ENCODE results near the gene KCNQ1.

KCNQ1 gene

DNA sequence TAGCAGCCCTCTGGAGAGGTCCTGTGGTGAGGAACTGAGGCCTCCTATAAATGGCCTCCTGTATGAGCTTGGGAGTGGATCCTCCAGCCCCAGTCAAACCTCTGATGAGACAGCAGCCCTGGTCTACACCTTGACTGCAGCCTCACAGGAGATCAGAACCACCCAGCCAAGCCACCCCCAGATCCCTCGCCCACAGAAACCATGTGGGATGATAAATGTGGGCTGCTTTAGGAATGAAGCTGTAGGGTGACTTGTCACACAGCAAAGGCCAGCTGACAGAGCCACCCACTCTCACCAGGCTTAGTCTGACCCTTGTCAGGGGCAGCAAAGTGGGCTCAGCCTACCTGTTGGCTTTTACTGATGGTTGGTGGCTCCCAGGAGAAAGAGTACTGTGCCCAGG lies 261.5 kb downstream of the KCNQ1 start:
- DNase-seq (ENCODE audit: insufficient read length, low spot score): no peak
- FAIRE-seq: no peak

DNA sequence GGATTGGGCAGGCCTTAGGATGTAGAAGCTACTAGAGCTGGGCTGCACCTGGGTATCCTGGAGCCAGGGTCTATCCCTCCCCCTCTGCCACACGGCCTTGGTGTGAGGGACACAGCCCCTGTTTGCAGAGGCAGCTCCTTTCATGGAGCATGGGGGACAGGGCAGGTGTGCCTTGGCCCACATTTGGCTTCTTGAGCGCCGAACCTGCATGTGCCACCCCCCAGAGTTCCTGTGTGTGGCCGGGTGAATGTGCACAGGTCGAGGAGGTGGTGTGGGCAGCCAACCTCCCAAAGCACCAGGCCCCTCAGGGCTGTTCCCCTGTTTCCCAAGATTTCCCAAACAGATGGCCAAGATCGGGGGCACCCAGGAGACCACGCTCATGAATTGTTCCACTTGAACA lies 262.9 kb downstream of the KCNQ1 start:
- no peak for DNase-seq (ENCODE audit: insufficient read length, low spot score)
- no peak for FAIRE-seq

DNA sequence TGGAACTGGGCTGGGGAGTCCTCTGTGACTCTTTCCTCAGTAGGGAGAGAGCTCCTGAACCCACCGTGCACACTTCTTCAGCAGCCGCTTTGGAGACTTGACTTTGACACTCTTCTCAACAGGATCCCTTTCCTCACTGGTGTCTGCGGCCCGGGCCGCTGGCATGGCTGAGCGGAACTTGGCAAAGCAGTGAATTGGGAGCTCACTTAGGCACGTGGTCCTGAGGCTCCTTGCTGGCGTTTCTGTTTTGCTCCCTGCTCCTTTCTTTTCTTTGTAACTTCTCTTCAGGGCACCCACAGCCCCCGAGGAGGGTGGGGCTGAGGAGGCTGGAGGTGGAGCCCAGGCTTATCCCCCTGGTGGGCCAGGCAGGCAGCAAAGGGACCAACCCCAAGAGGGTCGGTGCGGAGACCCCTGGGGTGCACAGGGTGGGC lies 263.4 kb downstream of the KCNQ1 start:
- no peak for FAIRE-seq
- DNase-seq (ENCODE audit: insufficient read length, low spot score): no peak

DNA sequence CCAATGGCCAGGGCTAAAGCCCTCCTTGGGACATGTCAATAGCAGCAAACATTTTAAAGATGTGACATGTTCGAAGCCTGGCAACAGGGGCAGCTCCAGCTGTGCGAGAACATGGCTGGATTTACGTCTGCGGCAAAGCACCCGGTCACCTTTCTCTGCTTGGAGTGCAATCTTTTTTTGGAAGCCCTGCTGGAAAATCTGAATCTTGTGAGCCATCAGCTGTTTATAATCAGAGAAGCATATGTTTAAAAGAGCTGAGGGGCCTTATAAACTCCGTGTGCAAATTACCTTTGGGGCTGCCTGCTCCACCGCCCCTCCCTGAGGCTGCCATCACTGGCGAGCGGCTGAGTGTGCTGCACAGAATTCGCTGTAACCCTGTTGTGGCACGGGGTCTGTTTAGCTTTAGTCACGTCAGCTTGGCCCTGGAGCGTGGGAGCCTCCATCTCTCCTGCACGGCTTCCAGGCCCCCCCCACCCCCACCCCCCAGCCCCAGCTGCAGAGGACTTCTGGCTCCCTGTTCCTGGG lies 264.0 kb downstream of the KCNQ1 start:
- DNase-seq (ENCODE audit: insufficient read length, low spot score): no peak
- no peak for FAIRE-seq

DNA sequence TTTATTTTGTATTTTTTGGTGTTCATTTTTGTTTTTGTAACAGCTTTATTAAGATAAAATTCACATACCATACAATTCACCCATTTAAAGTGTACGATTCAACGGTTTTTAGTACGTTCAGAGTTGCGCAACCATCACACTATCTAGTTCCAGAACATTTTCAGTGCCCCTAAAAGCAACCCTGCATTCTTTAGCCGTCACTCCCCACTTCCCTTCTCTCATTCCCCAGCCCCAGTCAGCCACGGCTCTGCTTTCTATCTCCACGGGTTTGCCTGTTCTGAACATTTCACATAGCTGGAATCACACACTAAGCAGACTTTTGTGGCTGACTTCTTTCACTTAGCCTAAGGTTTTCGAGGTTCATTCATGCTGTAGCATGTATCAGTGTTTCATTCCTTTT lies 264.6 kb downstream of the KCNQ1 start:
- DNase-seq (ENCODE audit: insufficient read length, low spot score): no peak
- no peak for FAIRE-seq

DNA sequence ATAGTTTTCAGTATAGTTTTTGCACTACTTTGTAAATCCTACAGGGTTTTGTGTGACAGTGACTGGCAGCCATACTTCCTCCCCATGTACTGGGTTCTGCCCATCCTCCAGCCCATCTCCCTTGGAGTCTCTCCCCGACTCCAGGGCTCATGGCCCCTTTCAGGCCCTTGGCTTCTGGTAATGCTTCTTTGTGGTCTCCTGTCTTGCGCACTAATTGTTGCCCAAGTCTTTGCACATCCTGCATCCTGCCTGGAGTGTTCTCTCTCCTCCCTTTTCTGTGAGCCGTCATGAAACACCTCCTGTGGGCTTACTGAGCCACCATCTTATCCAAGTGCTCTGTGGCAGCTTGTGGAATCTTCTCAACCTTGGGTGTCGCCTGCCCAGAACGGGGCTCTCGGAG lies 266.4 kb downstream of the KCNQ1 start:
- DNase-seq (ENCODE audit: insufficient read length, low spot score) (no peak), FAIRE-seq (no peak)

DNA sequence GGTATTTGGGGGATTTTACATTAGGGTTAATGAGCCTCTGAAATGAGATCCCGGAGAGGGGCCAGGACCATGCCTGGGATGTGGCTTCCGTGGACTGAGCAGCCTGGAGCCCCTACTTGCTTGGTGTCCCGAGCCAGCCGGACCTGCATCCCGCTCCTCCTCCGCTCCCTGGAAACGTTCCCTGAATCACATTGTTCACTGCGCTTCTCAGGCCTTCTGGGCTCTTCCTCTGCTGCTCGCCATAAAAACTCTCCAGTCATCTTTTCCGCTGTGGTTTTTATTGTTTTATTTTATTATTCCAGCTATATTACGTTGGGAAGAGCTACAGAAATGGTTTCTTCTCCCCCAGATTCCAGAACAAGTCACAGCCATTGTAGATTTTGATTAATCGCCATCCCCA lies 268.3 kb downstream of the KCNQ1 start:
- FAIRE-seq (no peak), DNase-seq (ENCODE audit: insufficient read length, low spot score) (no peak)

DNA sequence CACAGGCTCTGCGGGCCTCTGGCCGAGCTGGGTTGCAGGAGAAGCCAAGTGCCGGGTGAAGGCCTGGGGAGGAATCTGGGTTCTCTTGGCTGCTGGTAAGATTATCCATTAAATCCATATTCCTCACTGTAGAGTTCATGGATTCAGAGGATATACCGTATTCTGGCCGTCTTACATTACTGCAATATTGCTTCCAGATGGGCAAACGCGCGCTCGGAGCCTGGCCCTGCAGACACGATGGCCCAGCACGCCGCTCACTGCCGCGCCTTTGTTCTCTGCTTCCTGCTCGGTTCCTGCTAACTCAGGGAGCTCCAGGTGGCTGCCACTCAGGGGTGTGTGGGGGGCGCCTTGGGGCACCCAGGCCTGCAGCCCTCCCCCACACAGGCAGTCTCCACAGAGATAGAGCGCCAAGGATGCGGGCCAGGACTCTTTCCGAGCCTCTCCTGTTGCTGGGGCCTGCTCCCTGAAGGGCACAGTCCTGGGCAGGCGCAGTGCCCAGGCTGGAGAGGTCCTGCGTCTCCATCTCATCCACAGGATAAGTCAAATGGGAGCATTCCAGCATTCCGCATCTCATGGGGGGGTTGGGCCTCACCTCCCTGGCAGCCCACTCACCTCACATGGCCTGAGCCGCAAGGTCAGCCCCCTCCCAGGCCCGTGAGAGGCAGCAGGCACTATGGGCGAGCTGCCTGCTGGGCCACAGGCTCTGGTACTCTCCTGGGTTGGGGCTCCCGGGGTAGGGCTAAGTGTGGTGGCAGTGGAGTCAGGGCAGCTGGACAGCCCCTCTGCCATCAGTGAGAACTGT lies 269.1 kb downstream of the KCNQ1 start:
- no peak for DNase-seq (ENCODE audit: insufficient read length, low spot score)
- no peak for FAIRE-seq

DNA sequence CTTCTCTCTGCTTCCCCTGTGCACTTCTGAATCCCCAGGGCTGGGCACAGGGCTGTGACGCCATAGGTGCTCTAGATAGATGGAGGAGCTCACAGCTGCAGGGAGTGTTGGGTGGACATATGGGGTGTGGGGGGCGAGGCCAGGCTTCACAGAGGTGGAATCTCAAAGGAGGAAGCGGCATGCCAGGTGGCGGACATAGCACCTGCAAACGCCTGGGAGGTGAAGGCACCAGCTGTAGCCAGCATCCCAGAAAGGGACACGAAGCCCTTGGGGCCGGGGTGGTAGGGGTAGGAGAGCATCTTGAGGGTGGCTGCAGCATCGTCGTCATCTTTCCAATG lies 269.6 kb downstream of the KCNQ1 start:
- no peak for DNase-seq (ENCODE audit: insufficient read length, low spot score)
- FAIRE-seq: no peak

DNA sequence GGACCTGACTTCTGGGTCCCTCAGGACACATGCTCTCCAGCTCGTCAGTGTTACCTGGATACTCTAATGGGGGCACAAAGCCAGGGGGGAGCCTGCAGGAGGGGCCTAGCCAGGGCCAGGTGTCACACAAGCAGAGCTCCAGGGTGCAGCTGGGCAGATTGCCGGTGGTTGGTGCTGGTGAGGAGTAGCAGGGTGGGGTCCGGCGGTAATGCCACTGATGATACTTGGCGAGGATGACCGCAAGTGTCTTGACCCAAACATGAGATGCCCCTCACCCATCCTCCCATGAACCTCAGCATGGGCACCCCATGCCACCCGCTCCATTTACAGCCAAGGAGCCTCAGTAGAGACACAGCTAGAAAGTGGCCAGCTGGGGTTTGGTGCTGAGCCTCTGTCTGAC lies 270.1 kb downstream of the KCNQ1 start:
- DNase-seq (ENCODE audit: insufficient read length, low spot score): no peak
- FAIRE-seq: no peak

DNA sequence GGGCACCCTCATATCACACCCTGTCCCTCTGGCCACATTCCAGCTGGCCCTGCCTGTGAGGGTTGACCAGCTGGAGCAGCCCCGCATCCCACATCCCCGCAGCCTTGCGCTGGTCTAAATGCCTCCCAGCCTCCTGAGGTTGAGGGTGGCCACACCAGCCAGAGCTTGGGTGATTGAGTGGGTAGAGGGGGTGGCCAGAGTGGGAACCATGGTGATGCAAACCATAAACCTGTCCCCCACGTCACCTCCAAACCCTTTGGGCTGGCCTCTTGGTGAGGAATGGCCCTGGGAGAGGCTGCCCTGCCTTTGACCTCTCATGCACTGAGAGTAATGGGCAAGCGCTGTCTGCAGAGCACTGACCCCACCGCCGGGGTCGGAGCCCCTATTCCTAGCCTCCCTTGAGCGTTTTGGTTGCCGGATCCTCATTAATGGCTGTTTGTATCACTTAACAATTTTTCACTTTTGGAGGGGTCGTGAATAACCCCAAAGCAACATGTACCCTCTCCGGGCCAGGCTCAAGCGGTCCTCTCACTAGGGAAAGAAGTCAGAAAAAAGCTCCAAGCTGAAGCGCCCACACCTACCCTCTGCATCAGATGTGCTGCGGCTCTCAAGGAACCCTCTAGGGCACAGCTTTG lies 271.0 kb downstream of the KCNQ1 start:
- DNase-seq (ENCODE audit: insufficient read length, low spot score) (no peak), FAIRE-seq (no peak)

DNA sequence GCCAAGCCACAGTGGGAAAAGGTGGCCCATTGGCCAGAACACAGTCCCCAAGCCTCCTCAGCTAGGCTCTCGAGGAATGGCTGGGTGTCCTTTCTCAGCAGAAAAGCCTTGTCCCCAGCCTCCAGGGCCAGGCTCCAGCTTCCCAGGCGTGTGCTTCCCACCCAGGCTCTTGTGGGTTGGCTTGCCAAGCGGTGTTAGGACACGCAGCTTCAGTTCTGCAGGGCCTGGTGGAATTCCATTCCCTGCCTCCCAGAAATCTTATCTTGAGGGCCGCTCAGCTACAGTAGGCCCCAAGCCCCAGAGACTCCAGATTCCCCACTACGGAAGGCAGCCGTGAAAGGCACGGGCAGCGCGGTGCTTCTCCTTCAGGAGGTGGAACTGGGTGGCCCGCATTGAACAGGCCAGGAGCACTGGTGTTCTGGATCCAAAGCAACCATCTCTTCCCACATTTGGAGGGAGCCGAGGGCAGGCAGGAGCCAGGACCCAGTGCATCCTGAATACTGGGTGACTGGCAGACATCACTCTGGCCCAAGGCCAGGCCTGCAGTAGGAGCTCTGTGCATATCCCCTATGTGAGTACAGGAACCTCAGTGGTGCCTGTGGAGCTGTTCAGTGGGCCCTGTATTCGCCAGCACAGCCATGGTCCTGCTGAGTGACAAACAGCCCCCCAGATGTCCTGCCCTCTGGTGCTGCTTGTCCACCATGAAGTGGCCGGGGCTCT lies 271.7 kb downstream of the KCNQ1 start:
- FAIRE-seq (no peak), DNase-seq (ENCODE audit: insufficient read length, low spot score) (no peak)

DNA sequence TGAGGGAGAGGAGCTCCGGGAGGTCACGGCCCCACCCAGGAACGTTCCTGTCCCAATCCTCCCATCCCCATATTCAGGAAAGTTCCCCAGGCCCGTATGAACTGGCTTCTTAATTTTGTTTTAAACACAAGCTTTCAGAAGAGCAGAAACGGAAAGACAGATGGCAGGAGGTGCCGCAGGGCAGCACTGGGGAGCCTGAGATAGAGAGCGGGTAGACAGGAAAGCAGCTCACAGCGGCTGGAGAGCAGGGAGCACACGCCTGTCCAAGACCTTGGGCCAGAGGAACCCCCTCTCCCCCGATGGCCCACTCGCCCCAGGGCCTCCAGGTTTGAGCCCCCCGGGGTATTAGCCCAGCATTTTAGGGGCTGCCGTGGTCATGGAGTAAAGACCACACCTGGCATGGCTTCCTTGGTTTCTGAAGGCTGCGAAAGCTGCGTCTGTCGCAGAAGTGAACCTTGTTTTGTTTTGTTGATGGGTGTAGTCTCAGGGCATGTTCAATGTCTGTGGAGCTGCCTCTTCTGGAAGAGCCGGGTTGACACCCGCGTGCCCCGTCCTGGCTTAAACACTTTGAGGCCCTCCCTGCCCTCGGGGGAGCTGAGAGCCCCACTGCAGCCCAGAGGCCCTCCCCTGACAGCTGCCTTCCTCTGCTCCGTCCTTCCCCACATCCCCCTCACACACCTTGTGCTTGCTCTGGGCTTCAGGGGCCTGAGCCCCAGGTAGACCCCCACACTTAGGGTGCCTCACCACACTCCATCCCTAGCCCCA lies 272.9 kb downstream of the KCNQ1 start:
- FAIRE-seq: no peak
- DNase-seq (ENCODE audit: insufficient read length, low spot score): no peak

DNA sequence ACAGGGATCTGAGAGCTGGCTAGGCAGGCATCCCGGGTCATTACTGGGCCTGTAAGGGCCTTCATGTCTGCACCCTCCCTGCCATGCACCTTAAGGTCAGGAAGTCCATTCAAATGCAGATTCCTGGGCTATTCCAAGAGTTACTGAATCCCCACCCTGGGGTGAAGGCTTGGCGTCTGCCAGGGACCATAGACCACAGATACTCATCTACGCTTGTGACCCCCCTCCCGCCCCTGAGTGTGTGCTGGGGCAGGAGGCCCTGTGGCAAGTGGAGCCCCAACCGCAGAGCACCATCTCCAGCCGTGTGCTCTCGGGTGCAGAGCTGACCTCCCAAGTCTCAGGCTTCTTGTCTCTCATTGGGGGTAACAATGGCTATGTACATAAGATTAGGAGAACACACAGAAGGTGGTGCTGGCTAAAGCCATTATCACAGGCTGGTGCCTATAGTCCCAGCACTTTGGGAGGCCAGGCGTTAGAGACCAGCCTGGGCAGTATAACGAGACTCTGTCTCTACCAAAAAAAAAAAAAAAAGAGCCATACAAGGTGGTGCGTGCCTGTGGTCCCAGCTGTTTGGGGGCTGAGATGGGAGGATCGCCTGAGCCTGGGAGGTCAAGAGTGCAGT lies 274.1 kb downstream of the KCNQ1 start:
- no peak for DNase-seq (ENCODE audit: insufficient read length, low spot score)
- FAIRE-seq: no peak

DNA sequence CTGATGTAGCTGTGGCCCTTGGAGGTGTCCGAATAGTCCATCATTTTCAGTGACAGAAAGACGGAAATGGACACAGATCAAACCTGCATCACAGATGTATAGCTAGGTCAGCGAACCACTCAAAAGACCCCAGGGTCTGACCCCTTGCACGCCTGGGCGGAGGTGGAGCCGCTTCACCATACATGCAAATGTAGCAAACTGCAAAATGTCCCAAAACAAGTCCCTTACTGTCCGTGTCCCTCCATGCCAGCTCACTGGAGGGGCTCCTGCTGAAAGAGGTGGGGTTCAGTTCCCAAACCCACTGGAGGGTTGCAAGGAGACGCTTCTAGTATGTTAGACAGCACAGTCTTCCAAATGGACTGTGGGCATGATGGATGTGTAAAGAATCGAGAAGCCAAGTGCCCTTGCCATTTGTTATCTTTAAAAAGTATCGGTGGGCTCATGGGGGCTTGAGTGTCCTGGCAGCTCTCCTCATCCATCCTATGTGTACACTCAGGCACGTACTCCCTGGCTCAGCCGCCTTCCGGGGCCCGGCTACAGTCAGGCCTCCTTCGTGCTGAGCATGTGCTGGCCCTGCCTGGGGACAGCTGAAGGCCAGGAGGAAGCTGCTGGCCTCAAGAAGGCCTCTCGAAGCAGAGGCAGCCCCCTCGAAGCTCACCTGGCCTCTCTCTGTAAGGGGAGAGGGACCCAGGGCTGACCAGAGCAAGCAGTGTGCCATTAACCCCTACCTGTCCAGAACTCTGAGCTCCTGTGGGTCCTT lies 275.2 kb downstream of the KCNQ1 start:
- DNase-seq (ENCODE audit: insufficient read length, low spot score) (no peak), FAIRE-seq (no peak)

DNA sequence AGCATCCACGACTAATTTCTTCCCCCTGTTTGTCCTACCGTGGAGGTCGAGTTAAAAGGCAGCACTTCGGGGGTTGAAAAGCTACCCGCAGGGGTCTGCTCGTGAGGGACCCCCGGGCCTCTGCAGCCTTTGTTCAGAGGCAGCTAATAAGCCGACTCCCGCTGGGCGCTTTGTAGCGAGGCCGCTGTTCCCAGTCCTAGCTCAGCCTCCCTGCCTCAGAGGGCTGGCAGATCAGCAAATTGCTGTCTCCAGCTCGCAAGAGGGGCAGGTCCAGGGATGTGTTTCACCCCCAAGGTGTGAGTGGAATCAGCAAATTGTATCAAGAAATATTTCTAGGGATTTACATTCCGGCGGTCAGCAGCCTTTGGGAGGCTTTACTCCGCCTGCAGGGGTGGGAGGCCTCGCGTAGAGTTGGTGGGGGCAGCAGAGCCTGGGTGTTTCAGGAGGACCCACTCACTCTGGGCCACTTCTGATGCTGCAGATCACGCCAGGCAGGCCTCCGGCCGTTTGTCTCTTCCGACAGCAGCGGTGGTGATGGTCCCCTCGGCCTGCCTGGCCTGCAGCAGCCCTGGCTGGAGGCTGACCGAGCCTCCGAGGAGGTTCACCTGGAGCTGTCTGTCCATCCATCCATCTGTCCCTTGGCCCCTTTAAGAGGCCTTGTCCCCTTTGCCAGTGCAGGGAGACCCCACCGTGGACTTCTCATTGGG lies 276.6 kb downstream of the KCNQ1 start:
- FAIRE-seq (no peak), DNase-seq (ENCODE audit: insufficient read length, low spot score) (no peak)

DNA sequence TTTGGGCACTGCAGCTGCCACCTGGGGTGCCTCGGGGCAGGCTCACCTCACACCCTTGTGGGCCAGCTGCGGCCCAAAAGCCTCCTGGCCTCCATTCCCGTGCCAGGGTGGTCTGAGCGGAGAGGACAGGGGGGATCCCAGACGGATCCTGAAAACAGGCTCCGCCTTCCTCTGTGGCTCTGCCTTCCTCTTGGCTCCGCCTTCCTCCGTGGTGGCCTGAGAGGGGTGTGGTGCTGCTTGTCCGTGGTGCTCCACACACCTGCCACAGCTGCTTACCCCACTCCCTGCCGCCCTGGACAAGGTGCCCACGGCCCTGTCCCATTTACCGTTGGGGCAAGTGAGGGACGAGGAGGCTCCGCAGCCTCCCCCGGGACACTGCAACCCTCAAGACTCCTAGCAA lies 278.1 kb downstream of the KCNQ1 start:
- DNase-seq (ENCODE audit: insufficient read length, low spot score) (no peak), FAIRE-seq (no peak)

DNA sequence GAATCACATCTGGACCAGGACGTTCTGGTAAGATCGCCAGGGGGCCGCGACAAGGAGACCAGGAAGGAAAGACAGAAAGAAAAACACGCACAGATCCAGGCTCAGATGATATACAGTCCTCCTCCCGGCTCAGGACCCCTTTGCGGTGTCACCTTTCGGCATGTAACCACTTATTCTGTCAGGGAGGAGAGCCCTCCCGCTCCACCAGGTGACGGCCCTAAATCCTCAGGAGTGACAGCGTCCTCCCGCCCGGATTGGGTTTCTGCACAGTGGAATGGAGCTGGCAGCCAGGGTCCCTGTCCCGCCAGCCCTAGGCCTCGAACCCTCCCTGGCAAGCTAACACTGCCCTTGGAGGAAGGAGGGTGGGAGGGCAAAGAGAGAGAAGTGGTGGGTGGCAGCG lies 279.3 kb downstream of the KCNQ1 start:
- DNase-seq (ENCODE audit: insufficient read length, low spot score) (no peak), FAIRE-seq (no peak)

DNA sequence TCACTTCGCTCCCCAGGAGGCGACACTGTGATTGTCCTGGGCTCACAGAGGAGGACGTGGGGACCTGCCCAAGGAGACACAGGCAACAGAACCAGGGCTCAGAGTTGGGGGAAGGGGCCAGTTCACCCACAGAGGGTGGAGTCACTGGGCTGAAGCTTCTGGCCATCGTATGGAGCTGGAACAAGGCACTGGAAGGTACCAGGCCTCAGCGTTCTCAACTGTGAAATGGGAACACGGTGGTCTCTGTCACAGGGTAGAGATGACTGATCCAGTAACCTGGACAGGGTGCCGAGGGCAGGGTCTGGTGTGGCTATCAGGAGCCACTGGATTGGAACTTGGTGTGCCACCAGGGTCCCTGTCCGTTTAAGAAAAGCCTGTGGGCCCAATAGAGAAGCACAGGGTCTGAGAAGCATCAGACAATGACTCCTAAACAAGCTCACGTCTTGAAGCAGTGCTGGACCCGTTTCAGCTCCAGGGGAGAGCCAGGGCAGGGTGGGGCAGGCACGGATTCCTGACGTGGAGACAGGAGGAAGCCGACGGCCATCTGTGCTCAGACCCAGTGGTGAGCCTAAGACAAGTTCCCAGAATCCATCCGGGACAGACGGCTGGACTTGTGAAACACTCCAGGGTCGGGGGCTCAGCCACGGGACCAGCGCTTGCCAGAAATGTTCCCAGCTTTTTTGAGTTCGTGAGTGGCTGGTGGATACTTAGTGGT lies 280.0 kb downstream of the KCNQ1 start:
- DNase-seq (ENCODE audit: insufficient read length, low spot score) (no peak), FAIRE-seq (no peak)

Measured in HTR-8/SVneo (cell line).